ENCODE results near the gene SH3PXD2A. TPM values are rescaled to one million over a fixed set of nuclear protein-coding genes. Genes with fewer than 3 reads are reported as not detected.

The SH3PXD2A gene
- total RNA-seq, 1 donor from 2014 or later: 12.2 TPM

DNA sequence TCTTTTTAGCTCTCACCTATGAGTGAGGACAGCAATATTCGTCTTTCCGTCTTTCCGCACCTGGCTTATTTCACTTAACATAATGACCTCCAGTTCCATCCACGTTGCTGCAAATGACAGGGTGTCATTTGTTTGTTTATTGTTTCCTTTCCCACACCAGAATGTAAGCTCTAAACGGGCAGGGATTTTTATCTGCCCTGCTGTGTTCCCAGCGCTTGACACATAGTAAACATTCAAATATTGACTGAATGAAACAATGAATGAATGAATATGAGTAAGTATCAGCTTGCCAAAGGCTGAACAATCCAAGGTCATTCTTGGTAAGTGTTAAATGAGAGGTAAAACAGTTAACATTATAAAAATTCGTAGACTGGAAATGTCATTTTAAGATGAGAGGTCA lies 12.8 kb downstream of the SH3PXD2A start:
- no peak for TF ChIP-seq CTCF (IDR thresholded peaks at IDR 0.05; ENCODE audit: insufficient read depth, low read length, poor library complexity, severe bottlenecking)
- H3K36me3 ChIP-seq (ENCODE audit: control insufficient read depth, insufficient read depth, low read length): no peaks in the 10 kb centered on the region
- H3K27me3 ChIP-seq (ENCODE audit: control insufficient read depth, insufficient read depth, low read length): no peaks in the 10 kb centered on the region
- no peak for DNase-seq (ENCODE audit: low read depth)
- no peak overlapping the region for H3K4me3 ChIP-seq (ENCODE audit: low read depth, low read length)

DNA sequence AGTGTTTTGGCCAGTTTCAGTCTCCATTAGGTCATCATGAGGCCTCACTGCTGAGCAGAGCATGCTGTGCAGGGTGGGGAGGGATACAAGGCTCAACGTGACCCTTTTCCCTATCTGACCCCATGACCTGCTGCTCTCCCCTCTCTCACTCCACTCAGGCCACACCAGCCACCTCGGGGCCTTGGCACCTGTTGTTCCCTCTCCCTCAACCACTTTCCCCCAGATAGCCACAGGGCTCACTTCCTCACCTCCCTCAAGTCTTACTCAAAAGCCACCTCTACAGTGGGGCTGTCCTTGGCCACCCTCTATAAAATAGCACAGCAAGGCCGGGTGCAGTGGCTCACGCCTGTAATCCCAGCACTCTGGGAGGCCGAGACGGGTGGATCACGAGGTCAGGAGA lies 13.9 kb downstream of the SH3PXD2A start:
- H3K4me3 ChIP-seq (ENCODE audit: low read depth, low read length): no peak overlapping the region
- no peak for DNase-seq (ENCODE audit: low read depth)
- H3K27me3 ChIP-seq (ENCODE audit: control insufficient read depth, insufficient read depth, low read length): no peaks in the 10 kb centered on the region
- H3K36me3 ChIP-seq (ENCODE audit: control insufficient read depth, insufficient read depth, low read length): no peaks in the 10 kb centered on the region
- TF ChIP-seq CTCF (IDR thresholded peaks at IDR 0.05; ENCODE audit: insufficient read depth, low read length, poor library complexity, severe bottlenecking): no peak

- H3K36me3 ChIP-seq (ENCODE audit: control insufficient read depth, insufficient read depth, low read length): no peaks in the 10 kb centered on the region
- H3K27me3 ChIP-seq (ENCODE audit: control insufficient read depth, insufficient read depth, low read length): no peaks in the 10 kb centered on the region
- TF ChIP-seq CTCF (IDR thresholded peaks at IDR 0.05; ENCODE audit: insufficient read depth, low read length, poor library complexity, severe bottlenecking): no peak
- no peak for DNase-seq (ENCODE audit: low read depth)
- no peak overlapping the region for H3K4me3 ChIP-seq (ENCODE audit: low read depth, low read length)
These were observed 14.7 kb downstream of the SH3PXD2A start for GRCh38 chr10:103840740-103841070.

- TF ChIP-seq CTCF (IDR thresholded peaks at IDR 0.05; ENCODE audit: insufficient read depth, low read length, poor library complexity, severe bottlenecking): no peak
- DNase-seq (ENCODE audit: low read depth): no peak
- Histone ChIP-seq H3K4me3 (ENCODE audit: low read depth, low read length) (no peak overlapping the region), H3K27me3 (ENCODE audit: control insufficient read depth, insufficient read depth, low read length) (no peaks in the 10 kb centered on the region), H3K36me3 (ENCODE audit: control insufficient read depth, insufficient read depth, low read length) (no peaks in the 10 kb centered on the region)
These were observed 15.3 kb downstream of the SH3PXD2A start for GRCh38 chr10:103839872-103840739.

- no peak overlapping the region for H3K4me3 ChIP-seq (ENCODE audit: low read depth, low read length)
- no peaks in the 10 kb centered on the region for H3K36me3 ChIP-seq (ENCODE audit: control insufficient read depth, insufficient read depth, low read length)
- H3K27me3 ChIP-seq (ENCODE audit: control insufficient read depth, insufficient read depth, low read length): no peaks in the 10 kb centered on the region
- no peak for TF ChIP-seq CTCF (IDR thresholded peaks at IDR 0.05; ENCODE audit: insufficient read depth, low read length, poor library complexity, severe bottlenecking)
- no peak for DNase-seq (ENCODE audit: low read depth)
These were observed 15.9 kb downstream of the SH3PXD2A start for GRCh38 chr10:103839519-103839871.
